ENCODE measurements around the gene CFAP92.
A peak's percentile ranks its signal among the peaks of the same experiment; 100 is the strongest.

Gene CFAP92

GRCh38 chr3:128956440-128956839 is 37.4 kb downstream of the CFAP92 start:
- no peak for DNase-seq
- Mint-ChIP-seq H3K4me1 (no peaks in the 10 kb centered on the region), H3K4me3 (no peak overlapping the region), H3K27me3 (ENCODE audit: low read depth, poor library complexity) (peaks cover 40% of the 10 kb centered on the region), H3K36me3 (ENCODE audit: low read depth) (peaks cover 4% of the 10 kb centered on the region), H3K9me3 (peaks cover 62% of the 10 kb centered on the region), H3K27ac (no peak overlapping the region)
- TF ChIP-seq CTCF (IDR thresholded peaks at IDR 0.05), result no peak

DNA sequence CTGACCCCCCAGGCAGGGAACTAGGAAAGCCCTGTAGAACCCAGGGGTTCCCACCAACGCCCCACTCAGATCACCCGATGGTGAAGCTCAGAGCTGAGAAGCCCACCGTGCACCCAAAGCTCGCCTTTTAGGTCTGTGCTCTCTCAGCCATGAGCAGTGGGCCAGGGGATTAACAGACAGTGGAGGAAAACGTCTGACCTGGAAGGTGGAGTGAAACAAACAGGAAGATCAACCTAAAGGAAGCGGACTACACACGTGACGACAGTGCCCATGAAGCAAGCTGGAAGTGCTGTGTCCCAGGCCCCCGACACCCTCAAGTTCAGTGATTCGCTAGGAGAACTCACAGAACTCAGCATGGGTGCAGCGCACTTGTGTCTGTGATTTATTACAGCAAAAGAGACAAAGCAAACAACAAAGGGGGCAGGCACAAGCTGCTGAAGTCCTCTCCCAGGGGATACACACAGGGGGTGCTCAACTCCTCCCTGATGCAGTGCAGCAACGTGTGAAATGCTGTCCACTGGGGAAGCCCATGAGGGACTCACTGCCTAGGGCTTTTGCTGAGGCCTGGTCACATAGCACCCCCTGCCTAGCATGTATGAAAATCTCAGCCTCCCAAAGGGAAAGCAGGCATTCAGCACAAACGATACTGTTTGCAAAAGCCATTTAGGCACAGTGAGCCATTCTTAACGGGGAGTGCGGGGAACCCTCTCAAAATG is 43.5 kb downstream of the CFAP92 start:
- peaks cover 18% of the 10 kb centered on the region for H3K4me1 Mint-ChIP-seq
- H3K27ac Mint-ChIP-seq, result peak overlapping the region; percentile 57
- TF ChIP-seq CTCF (IDR thresholded peaks at IDR 0.05), result no peak

DNA sequence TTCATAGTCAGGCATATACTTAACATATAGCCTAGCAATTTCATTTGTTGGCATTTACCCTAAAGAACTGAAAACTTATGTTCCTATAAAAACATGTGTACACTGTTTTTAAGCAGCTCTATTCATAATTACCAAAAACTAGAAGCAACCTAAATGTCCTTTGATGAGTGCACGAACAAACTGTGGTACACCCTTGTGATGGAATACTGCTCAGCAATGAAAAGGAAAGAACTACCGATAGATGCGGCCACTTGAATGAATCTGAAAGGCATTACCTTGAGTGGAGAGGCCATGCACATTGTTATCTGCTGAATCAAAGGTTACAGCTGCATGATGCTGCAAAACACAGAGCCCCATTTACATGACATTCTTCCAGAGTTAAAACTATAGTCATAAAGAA is 44.7 kb downstream of the CFAP92 start:
- Mint-ChIP-seq H3K27me3 (ENCODE audit: low read depth, poor library complexity) (peaks cover 11% of the 10 kb centered on the region), H3K9me3 (peaks cover 20% of the 10 kb centered on the region), H3K4me3 (no peak overlapping the region), H3K36me3 (ENCODE audit: low read depth) (peaks cover 4% of the 10 kb centered on the region), H3K27ac (no peak overlapping the region), H3K4me1 (peaks cover 18% of the 10 kb centered on the region)
- DNase-seq, result no peak
- no peak for TF ChIP-seq CTCF (IDR thresholded peaks at IDR 0.05)

More for the DNA sequence above, 43.5 kb downstream of the CFAP92 start:
- Mint-ChIP-seq H3K4me3 (no peak overlapping the region), H3K27me3 (ENCODE audit: low read depth, poor library complexity) (peaks cover 11% of the 10 kb centered on the region), H3K9me3 (peaks cover 20% of the 10 kb centered on the region), H3K36me3 (ENCODE audit: low read depth) (peaks cover 4% of the 10 kb centered on the region)
- peak; percentile 33 for DNase-seq

DNA sequence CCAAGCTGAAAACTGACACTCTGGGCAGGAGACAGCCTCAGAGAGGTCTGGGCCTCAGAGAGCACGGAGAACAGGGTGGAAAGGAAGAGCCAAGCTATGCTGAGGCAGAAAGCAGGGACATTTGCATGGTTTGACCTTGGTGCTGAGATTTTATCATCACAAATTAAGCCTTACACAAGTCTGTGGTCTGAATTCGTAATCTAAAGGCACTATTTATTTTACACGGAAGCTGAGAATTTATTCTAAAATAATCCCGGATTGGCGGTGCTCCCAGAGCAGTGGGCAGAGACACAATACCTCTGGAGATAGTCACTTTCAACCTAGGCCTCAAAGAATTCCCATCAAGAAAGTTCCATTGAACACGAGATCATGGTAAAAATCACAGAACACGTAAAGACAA is 47.5 kb downstream of the CFAP92 start:
- peaks cover 18% of the 10 kb centered on the region for H3K4me1 Mint-ChIP-seq
- no peak for DNase-seq
- peaks cover 13% of the 10 kb centered on the region for H3K27me3 Mint-ChIP-seq (ENCODE audit: low read depth, poor library complexity)
- peaks cover under 1% of the 10 kb centered on the region for H3K9me3 Mint-ChIP-seq
- no peaks in the 10 kb centered on the region for H3K36me3 Mint-ChIP-seq (ENCODE audit: low read depth)
- H3K27ac Mint-ChIP-seq, result no peak overlapping the region
- no peak for TF ChIP-seq CTCF (IDR thresholded peaks at IDR 0.05)
- H3K4me3 Mint-ChIP-seq, result no peak overlapping the region

GRCh38 chr3:128945878-128946175 is 48.0 kb downstream of the CFAP92 start:
- Mint-ChIP-seq H3K4me1 (peaks cover 13% of the 10 kb centered on the region), H3K36me3 (ENCODE audit: low read depth) (no peaks in the 10 kb centered on the region), H3K27me3 (ENCODE audit: low read depth, poor library complexity) (peaks cover 13% of the 10 kb centered on the region), H3K27ac (no peak overlapping the region), H3K9me3 (no peaks in the 10 kb centered on the region), H3K4me3 (no peak overlapping the region)
- TF ChIP-seq CTCF (IDR thresholded peaks at IDR 0.05), result no peak
- no peak for DNase-seq
